ENCODE measurements around the gene PI3.

DNA sequence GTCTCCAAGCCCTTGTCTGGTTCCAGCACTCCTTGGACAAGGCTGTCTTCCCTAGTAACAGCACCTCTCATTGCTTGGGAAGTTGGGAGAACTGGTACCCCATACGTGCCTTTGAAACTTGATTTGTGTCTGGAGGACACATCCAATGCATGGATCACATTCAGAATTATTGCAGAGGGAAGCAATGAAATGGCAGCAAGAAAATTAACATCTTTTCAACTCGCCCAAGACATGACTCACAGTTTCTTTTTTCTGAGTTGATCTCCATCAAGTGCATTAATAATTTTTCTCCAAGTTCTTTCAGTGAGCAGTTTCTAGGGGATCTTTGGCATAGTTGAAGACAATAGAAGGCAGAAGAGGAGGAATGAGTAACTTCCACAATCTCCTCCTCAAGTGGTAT, 22.3 kb upstream of the PI3 start:
- TF ChIP-seq HDGF (IDR thresholded peaks at IDR 0.05; ENCODE audit: borderline replicate concordance): no peak
- TF ChIP-seq FOXM1 (IDR thresholded peaks at IDR 0.05; ENCODE audit: borderline replicate concordance): no peak
- TF ChIP-seq BHLHE40 (IDR thresholded peaks at IDR 0.05; ENCODE audit: borderline replicate concordance): no peak
- no peak for TF ChIP-seq TARDBP (IDR thresholded peaks at IDR 0.05)
- no peak for TF ChIP-seq PKNOX1 (IDR thresholded peaks at IDR 0.05)
- no peak for TF ChIP-seq SP1 (IDR thresholded peaks at IDR 0.05)
- TF ChIP-seq ARNT (IDR thresholded peaks at IDR 0.05): no peak
- TF ChIP-seq NFRKB (IDR thresholded peaks at IDR 0.05): no peak
- no peak for TF ChIP-seq FOXK2 (IDR thresholded peaks at IDR 0.05)
- no peak for TF ChIP-seq SUZ12 (IDR thresholded peaks at IDR 0.05)
- TF ChIP-seq LEF1 (IDR thresholded peaks at IDR 0.05; ENCODE audit: borderline replicate concordance): no peak
- no peak for TF ChIP-seq ELF4 (IDR thresholded peaks at IDR 0.05)
- TF ChIP-seq ZNF384 (IDR thresholded peaks at IDR 0.05): no peak
- no peak for TF ChIP-seq CTBP1 (IDR thresholded peaks at IDR 0.05; ENCODE audit: borderline replicate concordance)
